Measurements from ENCODE around the gene MBD3L2B.

Gene MBD3L2B

DNA sequence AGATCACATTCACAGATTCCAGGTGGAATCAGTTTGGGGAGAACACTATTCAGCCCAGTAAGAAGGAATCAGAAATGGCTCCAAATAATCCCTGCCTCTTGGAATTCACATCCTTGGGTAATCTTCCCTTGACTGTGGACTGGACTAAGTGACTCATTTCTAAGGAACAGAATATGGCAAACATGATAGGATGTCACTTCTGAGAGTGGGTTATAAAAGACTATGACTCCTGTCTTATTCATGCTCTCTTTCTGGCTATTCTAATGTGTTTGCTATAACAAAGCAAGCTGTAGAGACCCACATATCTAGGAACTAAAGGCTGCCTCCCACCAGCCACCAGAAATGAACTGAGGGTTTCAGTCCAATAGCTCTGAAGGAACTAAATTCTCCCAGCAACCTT is 37.8 kb downstream of the MBD3L2B start:
- Histone ChIP-seq H3K9me3 (peaks cover 0 to 17% (median 12%) of the 10 kb centered on the region in 3 donors), H3K27ac (no peak overlapping the region), H3K4me3 (no peak overlapping the region), H3K4me1 (no peaks in the 10 kb centered on the region), H3K27me3 (no peaks in the 10 kb centered on the region), H3K36me3 (no peaks in the 10 kb centered on the region)
- TF ChIP-seq, protein P1, sequence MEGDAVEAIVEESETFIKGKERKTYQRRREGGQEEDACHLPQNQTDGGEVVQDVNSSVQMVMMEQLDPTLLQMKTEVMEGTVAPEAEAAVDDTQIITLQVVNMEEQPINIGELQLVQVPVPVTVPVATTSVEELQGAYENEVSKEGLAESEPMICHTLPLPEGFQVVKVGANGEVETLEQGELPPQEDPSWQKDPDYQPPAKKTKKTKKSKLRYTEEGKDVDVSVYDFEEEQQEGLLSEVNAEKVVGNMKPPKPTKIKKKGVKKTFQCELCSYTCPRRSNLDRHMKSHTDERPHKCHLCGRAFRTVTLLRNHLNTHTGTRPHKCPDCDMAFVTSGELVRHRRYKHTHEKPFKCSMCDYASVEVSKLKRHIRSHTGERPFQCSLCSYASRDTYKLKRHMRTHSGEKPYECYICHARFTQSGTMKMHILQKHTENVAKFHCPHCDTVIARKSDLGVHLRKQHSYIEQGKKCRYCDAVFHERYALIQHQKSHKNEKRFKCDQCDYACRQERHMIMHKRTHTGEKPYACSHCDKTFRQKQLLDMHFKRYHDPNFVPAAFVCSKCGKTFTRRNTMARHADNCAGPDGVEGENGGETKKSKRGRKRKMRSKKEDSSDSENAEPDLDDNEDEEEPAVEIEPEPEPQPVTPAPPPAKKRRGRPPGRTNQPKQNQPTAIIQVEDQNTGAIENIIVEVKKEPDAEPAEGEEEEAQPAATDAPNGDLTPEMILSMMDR (IDR thresholded peaks at IDR 0.05) = no peak
- DNase-seq = no peak
- intact Hi-C loops (cut with DNase I; ENCODE audit: low total_unique reads) = no loop called here

DNA sequence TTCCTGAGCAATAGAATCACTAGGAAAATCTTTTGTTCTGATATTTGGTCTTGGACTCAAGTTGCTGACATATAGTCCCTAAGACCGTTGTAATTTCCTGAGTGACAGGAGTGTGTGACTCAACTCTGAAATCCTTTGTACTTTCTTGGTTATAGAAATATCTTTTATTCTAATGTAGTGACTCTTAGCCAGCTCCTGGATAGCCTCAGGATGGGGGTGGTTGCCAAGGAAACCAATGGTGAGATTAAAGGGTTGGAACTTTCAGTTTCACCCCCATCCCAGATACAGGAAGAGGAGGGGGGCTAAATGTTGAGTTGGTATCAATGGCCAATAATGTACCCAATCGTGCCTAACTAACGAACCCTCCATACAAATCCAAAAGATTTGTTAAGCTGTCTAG is 41.8 kb downstream of the MBD3L2B start:
- no peak overlapping the region for H3K4me3 ChIP-seq
- no peaks in the 10 kb centered on the region for H3K4me1 ChIP-seq
- H3K27ac ChIP-seq = no peak overlapping the region
- H3K36me3 ChIP-seq = no peaks in the 10 kb centered on the region
- peaks cover 8 to 21% (median 18%) of the 10 kb centered on the region in 3 donors for H3K9me3 ChIP-seq
- intact Hi-C loops (cut with DNase I; ENCODE audit: low total_unique reads) = no loop called here
- no peak for DNase-seq
- TF ChIP-seq, protein P1 (IDR thresholded peaks at IDR 0.05) = no peak
- no peaks in the 10 kb centered on the region for H3K27me3 ChIP-seq

DNA sequence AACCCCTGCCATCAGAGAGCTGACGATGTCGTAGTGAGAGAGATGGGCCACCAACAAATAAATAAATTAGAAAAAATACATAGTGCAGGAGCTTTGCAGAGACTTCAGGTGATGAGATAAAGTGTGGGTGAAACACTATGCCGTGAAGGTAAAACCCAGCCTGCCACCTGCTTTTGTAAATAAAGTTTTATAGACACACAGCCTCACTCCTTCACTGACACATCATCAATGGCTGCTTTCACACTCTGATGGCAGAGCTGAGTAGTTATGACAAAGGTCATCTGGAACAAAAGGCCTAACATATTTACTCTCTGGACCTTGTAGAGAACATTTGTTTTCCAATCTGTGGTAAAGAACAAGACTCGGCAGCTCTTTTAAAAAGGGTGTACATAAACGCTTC is 45.0 kb downstream of the MBD3L2B start:
- Histone ChIP-seq H3K27me3 (no peaks in the 10 kb centered on the region), H3K9me3 (peaks cover 8 to 10% (median 8%) of the 10 kb centered on the region in 3 donors), H3K36me3 (no peaks in the 10 kb centered on the region), H3K4me1 (no peaks in the 10 kb centered on the region), H3K27ac (no peak overlapping the region), H3K4me3 (no peak overlapping the region)
- DNase-seq = no peak
- TF ChIP-seq, protein P1 (IDR thresholded peaks at IDR 0.05) = no peak
- intact Hi-C loops (cut with DNase I; ENCODE audit: low total_unique reads) = no loop called here

DNA sequence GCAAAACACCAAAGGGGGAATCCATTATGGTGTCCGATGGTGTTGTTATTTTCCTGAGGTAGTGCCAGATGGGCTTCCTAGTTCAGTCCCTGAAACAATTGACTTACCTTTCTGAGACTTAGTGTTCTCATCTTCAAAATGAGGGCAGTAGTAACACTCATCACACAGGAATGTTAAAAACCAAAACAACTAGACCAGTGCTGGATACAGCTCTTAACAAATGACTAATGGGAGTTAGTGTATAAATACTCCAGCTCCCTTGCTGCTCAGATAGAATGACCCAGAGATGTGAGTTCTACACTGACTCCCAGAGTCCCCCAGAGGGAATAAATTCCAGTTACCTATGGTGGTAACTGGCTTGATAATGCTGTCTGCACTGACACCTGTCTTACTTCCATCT is 49.9 kb downstream of the MBD3L2B start:
- Histone ChIP-seq H3K4me1 (peaks cover 0 to 4% (median 0%) of the 10 kb centered on the region in 4 donors), H3K4me3 (no peak overlapping the region), H3K9me3 (no peaks in the 10 kb centered on the region), H3K36me3 (no peaks in the 10 kb centered on the region), H3K27ac (no peak overlapping the region), H3K27me3 (no peaks in the 10 kb centered on the region)
- no peak for DNase-seq
- TF ChIP-seq, protein P1 (IDR thresholded peaks at IDR 0.05) = no peak
- intact Hi-C loops (cut with DNase I; ENCODE audit: low total_unique reads) = no loop called here

DNA sequence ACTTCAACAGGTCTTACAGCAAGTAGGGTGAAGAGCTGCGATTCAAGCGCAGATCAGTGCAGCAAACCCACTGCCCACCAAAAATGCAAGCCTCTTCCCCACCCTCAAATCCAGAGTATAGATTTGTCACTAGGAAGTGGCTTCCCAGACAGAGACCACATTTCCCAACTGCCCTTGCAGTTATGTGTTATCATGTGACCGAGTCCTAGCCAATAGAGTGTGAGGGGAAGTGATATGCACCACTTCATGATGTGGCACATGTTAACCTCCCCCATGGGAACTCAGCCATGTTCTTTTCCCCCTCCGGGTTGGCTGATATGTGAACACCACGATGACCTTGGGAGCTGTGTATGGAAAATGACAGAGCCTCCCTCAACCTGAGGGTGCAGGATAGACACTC is 50.8 kb downstream of the MBD3L2B start:
- Histone ChIP-seq H3K9me3 (no peaks in the 10 kb centered on the region), H3K4me1 (peaks cover 0 to 4% (median 0%) of the 10 kb centered on the region in 4 donors), H3K36me3 (no peaks in the 10 kb centered on the region), H3K4me3 (no peak overlapping the region), H3K27ac (no peak overlapping the region), H3K27me3 (no peaks in the 10 kb centered on the region)
- TF ChIP-seq, protein P1 (IDR thresholded peaks at IDR 0.05) = no peak
- no peak for DNase-seq
- intact Hi-C loops (cut with DNase I; ENCODE audit: low total_unique reads) = no loop called here

DNA sequence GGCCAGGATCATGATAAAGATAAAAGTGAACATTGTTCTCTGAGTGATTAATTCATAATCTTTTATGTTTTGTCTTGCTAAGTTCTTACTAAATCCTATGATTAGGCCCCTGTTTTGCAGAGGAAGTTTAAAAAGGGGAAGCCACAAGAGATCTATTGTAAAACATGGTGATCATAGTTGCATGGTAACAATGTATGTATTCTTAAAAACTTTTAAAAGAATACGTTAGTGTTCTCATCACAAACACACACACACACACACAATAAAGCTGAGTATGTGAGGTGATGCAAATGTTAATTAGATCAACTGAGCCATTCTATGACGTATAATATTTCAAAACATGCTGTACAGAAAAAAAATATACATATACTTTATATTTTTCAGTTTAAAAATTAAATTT is 51.2 kb downstream of the MBD3L2B start:
- no peak for DNase-seq
- Histone ChIP-seq H3K27me3 (no peaks in the 10 kb centered on the region), H3K27ac (no peak overlapping the region), H3K9me3 (no peaks in the 10 kb centered on the region), H3K4me1 (peaks cover 0 to 4% (median 0%) of the 10 kb centered on the region in 4 donors), H3K4me3 (no peak overlapping the region), H3K36me3 (no peaks in the 10 kb centered on the region)
- TF ChIP-seq, protein P1 (IDR thresholded peaks at IDR 0.05) = no peak
- intact Hi-C loops (cut with DNase I; ENCODE audit: low total_unique reads) = no loop called here
